Left kidney (tissue), 2 donors: ENCODE measurements around the gene BCOR. TPM values are rescaled to one million over a fixed set of nuclear protein-coding genes. Genes with fewer than 3 reads are reported as not detected.

Experiments
- DNase-seq: peaks from one replicate; pipeline ENCODE4 v3.0.0-alpha.2; 2013
- polyA plus RNA-seq: library from polyadenylated mRNA; unstranded; fragments of 120-200 nt; gene quantifications from one replicate; pipeline ENCODE4 v1.2.1, GENCODE V29; 2013; ENCODE audit not compliant: insufficient read length

Gene BCOR
- polyA plus RNA-seq, 1 donor = 53.4 TPM

DNA sequence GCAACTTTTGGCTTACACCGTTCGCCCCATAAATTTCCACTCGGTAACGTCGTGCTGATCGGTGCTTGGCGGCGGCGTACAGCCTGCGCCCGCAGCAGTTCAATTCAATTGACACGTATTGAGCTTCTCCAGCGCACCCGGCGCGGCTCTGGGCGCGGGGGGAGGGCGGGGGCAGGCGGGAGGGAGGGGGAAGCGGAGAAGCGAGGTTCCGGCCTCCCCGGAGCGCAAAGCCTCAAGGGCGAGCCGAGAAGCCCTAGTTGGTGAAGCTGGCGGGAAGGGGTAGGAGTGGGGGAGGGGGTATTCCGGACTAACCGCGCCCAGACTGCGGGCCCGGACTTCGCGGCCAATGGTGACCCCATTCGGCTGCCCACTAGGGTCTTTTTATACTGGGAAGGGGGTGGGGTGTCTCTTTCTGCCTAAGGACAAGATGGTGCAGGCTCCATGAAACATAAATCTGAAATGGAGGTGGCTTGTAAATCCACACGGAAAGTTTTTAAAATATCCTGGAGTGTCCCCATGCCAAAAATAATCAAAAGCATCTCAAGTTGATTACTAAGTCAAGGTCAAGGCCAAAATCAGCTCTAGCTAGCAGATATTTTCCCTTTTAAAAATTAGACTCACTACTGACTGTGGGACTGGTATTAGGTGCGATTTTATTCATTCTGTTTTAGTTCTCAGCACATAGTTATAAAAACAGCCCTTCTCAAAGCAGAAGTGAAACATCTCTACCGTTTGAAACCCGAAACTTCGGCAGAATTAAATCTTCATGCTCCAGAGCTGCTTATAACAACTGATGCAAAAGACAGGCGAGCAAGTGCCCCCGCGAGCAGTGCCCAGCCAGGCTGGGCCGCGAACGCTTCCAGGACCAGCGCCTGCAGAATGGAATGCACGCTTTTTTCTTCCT lies 1.5 kb upstream of the BCOR start:
- no peak for DNase-seq

- DNase-seq = no peak
Measured at GRCh38 chrX:40098264-40099054, 701 bp upstream of the BCOR start.

- no peak for DNase-seq
Measured at GRCh38 chrX:40097141-40097503, 636 bp downstream of the BCOR start.

DNA sequence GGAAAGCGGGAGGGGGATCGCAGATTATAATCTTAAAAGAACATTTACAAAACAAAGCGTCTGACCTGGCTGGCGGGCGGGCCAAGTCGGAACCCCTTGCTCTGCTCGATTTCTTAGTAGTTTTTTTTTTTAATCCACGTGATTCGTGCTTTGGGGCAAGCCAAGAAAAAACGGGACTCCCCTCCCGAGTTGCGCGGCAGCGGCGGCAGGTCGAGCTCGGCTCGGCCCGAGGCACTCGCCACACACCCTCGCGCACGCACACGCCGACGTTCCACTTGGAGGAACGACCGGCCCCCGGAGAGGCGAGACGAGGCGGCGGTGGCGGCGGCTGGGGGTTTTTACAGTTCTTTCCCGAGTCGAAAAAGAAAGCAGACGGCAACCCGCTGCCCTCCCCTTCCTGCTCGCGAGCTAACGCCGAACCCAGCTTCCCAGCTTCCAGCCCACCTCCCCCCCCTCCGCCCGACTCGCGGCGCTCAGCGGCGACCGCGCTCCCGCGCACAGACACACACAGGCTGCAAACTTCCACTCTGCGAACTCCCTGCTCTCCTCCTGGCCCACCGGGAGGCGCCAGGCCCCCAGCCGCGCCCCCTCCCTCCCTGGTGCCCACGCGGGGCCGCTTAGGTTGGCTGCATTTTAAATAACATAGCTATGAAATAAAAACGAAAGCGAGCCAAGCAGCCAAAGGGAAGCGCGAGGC lies 1.2 kb downstream of the BCOR start:
- DNase-seq = no peak

DNA sequence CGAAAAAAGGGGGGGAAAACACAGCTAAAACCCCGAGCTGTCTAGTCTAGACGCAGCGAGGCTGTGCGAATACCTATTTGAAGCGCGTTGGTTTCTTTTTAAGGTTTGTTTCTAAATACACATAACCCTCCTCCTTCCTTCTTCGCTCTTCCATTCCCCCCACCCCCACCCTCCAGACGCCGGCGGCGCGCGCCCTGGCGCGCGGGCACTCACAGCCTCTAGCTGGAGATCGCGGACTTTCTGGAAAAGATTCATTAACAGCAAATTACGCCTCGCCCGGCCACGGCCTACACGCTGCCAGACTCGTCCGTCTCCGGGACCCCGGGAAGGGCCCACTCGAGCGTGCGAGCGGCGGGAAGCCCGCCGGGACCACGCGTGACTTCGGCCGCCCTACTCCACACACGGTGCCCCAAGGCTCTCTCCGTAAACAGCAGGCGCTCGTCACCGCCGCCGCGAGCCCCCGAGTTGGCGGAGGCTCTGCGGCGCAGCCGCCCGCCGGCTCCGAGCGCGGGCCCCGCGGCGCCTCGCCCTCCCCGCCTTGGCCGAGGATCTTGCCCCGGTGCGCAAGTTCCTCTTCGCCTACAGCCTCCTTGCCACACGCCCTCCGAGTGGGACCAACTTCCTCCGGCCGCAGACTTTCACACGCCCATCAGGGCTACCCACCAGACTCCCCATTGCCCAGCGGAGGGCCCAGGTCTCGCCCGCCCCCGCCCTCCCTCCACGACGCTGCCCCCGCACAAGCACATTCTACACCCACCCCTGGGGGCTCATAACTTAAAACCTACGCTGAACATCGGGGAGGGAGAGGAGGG lies 2.0 kb downstream of the BCOR start:
- DNase-seq = no peak

DNA sequence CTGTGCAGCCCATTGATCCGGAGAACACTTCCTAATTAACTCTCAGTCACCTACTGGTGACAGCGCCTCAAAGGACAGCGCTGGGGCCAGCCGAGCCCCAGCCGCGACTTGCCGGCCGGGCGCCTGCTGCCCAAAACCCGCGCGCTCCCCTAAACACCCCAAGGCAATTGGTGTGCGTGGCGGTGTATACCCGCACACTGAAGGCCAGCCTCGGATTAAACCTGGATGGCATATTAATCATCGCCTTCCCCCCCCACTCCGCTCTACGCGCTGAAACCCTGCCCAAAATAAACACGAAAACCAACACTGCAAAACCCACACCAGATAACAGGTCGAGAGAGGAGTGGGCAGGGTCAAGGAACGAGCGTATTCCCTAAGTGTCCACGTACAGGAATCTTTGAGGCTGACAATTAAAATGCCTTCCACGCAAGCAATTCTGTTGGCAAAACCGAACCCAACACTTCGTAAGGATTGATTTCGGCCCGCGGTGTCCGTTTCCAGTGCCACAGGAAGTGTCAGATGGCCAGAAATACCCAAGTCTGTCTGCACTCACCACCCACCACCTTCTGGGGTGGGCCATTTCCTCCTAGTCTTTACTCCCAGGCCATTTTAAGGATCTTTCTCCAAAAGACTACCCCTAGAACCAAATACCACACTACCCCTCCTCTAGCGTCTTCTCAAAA lies 2.7 kb downstream of the BCOR start:
- DNase-seq = no peak

DNA sequence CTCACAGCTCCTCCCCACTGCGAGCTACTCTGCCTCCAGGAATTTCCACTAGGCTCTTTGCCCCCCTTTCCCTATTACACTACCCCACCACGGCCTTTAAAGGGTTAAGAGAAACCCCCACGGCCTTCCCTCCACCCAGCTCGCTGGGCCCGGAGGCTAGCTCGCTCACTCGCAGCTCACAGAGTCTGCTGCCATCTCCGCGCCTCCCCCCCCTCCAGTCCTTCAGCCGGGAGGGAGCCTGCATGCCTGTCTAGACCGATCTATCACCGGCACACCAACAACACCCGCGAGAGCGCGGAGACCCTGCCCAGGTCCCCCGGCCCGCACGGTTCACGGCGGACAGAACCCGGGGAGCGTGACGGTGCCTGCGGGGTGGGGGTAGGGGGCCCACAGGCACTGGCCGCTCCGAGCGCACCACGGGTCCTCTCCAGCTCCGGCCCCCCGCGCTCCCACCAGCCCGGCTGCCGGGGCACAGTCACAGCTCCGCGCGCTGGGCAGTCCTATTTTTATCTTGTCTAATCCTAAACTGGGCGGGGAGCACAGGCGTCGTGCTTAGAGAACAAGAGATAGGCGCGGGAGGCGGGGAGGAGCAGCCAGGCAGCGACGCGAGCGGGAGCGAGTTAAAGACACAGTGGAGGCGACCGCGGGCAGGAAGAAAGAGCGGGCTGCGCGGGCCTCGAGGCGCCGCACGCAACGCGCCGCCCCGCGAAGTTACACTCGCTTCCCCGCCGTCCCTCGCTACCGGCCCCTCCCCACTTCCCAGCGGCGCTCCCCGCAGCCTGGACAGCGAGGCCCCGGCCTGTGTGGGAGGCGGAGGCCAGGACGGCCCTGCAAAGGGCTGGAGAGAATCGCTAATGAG lies 3.5 kb downstream of the BCOR start:
- DNase-seq = no peak

GRCh38 chrX:40093586-40093985 lies 4.2 kb downstream of the BCOR start:
- no peak for DNase-seq

DNA sequence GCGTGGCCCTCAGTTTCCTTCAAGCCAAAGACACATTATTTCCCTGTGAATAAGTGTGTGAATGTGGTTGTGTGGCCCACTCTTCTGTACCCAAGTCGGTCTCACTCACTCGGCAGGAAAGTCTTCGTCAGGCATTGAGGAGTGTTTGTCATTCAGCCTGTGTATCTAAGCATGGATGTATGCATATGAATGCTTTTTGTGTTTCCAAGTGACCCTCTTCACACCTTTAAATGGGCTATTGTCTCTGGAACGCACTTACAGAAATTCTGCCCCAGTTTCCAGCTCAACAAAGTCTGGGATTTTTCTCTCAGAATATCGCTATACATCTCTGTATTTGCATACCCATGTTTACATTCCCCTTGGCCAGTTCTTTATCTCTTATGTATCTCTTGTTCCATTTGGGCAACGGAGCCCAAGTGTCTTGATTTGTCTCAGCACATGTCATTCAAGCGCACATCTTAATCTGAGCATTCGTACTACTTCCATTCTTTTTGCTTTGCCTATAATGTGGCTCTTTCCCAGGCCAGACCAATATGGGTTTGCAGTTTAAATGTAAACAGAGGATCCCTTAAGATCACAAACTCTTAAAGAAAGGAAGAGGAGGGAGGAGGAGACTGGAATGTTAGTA lies 4.8 kb downstream of the BCOR start:
- DNase-seq = no peak

GRCh38 chrX:40091691-40092421 lies 5.9 kb downstream of the BCOR start:
- no peak for DNase-seq

GRCh38 chrX:40090961-40091360 lies 6.8 kb downstream of the BCOR start:
- no peak for DNase-seq

DNA sequence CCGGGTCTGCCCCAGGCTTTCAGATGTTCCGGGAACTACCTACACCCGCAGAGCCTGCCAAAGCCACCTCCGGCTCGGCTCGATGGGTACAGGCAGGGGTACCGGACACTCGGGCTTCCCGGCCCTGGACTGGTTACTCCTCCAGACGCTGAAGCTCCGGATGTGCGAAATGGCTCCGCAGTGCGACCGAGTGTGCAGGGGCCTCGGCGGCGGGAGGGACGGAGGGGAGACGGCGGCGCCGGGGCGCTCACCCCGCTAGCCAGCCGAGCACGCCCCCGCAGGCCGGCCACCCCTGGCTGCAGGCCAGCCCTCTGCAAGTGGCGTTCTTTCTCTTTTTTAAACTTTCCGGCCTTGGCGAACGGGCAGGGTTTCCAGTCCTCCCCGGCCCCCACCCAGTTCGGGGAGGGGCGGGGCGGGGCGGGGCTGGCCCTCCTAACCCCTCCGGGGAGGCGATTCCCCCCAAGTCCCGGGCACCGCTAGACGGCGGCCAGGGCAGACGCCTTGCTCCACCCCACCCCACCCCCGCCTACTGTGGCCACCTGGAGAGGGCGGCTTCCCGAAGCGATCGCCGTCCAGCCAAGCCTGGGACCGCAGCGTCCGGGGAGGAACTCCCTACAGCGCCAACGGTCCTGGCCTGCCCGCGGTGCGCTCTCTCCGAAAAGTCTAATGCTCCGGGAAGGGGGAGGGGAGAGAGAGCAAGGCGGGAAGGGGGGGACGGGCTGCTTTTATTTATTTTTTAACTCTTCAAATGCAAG lies 7.5 kb downstream of the BCOR start:
- DNase-seq = no peak

GRCh38 chrX:40088803-40089540 lies 8.8 kb downstream of the BCOR start:
- DNase-seq = no peak

GRCh38 chrX:40088299-40088625 lies 9.5 kb downstream of the BCOR start:
- DNase-seq = no peak

DNA sequence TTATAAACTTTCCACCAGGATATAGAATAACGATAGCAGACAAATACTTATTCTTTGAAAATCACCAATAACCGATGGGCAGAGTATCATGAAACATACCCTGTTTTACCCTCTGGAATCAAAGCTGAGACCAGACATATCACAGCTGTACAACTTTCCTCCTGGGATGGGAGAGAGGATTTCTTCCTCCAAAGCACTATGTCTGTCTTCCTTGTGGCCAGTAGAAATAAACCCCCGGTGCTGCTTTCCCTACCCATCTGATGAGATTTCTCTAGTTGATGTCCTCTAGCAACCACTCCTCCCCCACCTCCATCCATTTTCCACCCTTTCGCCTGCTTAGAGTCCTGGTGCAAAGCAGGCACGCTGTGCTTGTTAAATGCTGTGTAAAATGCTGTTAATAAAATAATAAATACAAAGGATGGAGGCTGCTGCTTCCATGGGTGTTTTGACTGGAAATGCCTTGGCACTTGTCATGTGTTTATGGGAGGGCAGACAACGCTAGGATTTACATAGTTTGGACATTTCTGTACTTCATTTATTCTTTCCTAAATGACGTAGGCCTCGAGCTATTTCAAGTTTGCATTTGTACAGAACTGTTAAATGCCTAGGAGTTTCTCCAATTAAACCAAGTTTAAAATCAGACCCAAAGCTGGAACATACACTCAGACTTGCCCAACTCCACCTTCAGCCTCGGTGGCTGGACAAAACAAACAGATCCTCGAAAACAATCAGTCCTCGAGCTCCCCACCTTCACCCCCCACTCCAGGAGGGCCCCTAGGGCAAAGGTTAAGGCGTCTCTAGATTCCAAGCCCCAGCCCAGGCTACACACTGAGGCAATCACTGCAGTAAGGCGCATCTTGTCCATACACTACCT lies 10.1 kb downstream of the BCOR start:
- DNase-seq = no peak

GRCh38 chrX:40086569-40087335 lies 11.0 kb downstream of the BCOR start:
- no peak for DNase-seq
